GM18507 (cell line): ENCODE measurements around the gene DYSF.
A peak's percentile ranks its signal among the peaks of the same experiment; 100 is the strongest.

Experiments
- DNase-seq: peaks from one replicate; pipeline ENCODE4 v3.0.0; 2011; ENCODE audit warnings: low read depth; ENCODE audit not compliant: insufficient read length; ENCODE audit errors: extremely low spot score
- FAIRE-seq: peaks from 2 replicates; lab custom pipeline; 2011; peaks lifted over from hg19 to GRCh38; lab: Jason Lieb, UNC

DYSF gene

DNA sequence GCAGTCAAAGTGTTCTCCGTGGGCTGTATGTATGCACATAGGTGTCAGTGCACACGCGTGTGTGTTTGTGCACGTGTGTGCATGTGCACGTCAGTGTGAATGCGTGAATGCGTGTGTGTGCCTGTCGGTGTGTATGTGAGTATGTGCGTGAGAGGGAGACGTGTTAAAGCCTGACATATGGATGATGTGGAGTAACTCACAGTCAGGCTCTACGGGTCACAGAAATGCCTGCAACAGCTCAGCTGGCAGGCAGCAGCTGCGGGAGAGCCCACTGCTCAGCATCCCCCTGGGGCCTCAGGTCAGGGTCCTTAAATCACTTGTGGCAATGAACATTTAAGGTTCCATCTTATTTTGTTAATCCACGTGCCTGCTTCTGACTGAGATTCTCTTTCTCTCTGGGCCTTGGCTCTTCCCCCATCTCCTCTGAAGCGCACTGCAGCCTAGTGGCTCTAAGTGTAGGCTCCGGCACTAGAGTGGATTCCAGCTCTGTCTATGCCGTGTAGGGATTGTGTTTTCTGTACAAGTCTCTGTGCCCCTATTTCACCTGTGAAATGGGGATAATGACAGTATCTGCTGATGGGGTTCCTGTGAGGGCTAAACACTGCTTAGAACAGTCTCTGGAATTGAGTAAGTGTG lies 63.0 kb downstream of the DYSF start:
- no peak for DNase-seq
- no peak for FAIRE-seq

GRCh38 chr2:71517851-71518250 lies 64.5 kb downstream of the DYSF start:
- DNase-seq (no peak), FAIRE-seq (no peak)

GRCh38 chr2:71521436-71521950 lies 68.1 kb downstream of the DYSF start:
- DNase-seq, result no peak
- FAIRE-seq, result no peak

DNA sequence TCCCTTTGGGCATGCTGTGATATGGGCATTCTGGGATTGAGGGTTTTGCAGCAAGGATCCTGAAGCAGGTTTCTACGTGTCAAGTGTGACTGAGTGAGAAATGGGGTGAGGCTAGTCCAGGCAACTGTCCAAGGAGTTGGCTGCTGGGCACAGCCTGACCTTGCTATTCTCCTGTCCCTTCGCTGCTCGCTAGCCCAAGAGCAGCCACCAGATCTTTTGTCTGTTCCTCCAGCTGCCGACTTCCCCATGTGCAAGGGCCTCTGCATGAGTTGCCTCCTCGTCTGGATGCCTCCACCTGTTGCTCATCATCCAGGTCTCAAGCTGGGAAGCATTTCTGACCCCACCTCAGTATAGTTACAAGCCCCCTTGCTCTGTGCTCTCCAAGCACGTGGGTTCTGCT lies 71.1 kb downstream of the DYSF start:
- no peak for FAIRE-seq
- DNase-seq, result no peak

GRCh38 chr2:71526141-71526540 lies 72.8 kb downstream of the DYSF start:
- FAIRE-seq (no peak), DNase-seq (no peak)

GRCh38 chr2:71526975-71527374 lies 73.6 kb downstream of the DYSF start:
- DNase-seq, result no peak
- no peak for FAIRE-seq

DNA sequence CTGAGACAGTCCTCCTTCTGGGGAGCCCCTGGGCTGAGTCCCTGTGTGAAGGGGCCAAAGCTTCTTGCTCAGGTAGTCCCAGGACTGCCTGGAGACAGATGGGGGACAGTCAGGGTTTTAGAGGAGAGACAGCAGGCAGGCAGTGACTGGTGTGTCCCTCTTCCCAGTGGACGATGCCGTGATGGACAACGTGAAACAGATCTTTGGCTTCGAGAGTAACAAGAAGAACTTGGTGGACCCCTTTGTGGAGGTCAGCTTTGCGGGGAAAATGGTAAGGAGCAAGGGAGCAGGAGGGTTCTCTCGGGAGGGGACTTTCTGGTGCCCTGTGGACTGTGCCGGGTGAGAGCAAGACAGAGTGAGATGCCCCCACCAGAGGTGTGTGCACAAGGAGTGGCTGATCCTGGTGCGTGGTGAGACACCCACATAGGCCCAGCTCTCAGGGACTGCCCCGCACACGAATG lies 74.8 kb downstream of the DYSF start:
- DNase-seq, result no peak

GRCh38 chr2:71528749-71529148 lies 75.4 kb downstream of the DYSF start:
- FAIRE-seq, result no peak

More for the DNA sequence above, 74.8 kb downstream of the DYSF start:
- no peak for FAIRE-seq

GRCh38 chr2:71530211-71530610 lies 76.8 kb downstream of the DYSF start:
- FAIRE-seq, result no peak

More at GRCh38 chr2:71528749-71529148, 75.4 kb downstream of the DYSF start:
- DNase-seq, result no peak

GRCh38 chr2:71530641-71531332 lies 77.4 kb downstream of the DYSF start:
- DNase-seq, result no peak
- FAIRE-seq, result peak; percentile 49

More at GRCh38 chr2:71530211-71530610, 76.8 kb downstream of the DYSF start:
- no peak for DNase-seq

DNA sequence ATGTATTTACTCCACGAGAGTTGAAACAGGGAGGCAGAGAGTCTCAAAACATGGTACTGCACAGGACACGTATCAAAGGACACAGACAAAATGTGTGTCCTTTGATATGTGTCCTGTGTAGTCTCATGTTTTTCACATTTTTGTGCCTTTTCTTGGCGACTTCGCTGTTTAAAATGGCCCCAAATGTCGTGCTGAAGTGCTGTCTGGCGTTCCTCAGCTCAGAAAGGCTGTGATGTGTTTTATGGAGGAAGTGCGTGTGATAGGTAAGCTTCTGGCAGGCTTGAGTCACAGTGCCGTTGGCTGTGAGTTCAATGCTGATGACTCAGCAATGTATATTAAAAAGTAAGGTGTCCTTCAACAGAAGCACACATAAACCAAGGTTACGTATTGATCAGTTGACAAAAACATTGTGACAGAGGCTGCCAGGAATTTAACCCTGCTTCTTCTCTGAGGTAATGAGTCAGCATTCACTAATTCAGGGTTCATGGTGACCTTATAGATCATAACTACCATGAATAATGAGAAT lies 78.2 kb downstream of the DYSF start:
- no peak for DNase-seq
- no peak for FAIRE-seq

DNA sequence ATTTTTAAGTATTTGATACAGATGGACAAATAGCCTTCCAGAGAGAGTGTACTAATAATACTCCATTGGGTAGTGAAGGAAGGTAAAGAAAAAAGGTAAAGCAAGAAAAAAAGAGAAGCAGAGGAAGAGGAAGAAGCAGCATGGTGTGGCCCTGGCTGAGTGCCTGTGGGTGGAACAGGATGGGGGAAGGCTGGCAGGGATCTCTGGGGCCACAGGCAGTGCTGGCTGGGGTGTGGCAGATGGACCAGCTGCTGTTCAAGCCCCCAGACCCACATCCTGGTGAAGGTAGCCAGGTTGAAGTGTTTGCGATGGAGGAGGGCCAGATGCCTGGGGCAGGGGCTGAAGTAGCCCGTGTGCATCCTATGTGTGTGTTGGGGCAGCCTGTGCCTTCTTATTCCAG lies 79.0 kb downstream of the DYSF start:
- DNase-seq (no peak), FAIRE-seq (no peak)

- no peak for FAIRE-seq
Measured at GRCh38 chr2:71534201-71534600, 80.8 kb downstream of the DYSF start.

GRCh38 chr2:71534826-71535225 lies 81.5 kb downstream of the DYSF start:
- FAIRE-seq (no peak), DNase-seq (no peak)

More at GRCh38 chr2:71534201-71534600, 80.8 kb downstream of the DYSF start:
- DNase-seq, result no peak

- no peak for FAIRE-seq
Measured at GRCh38 chr2:71535526-71535925, 82.2 kb downstream of the DYSF start.

GRCh38 chr2:71536226-71536671 lies 82.9 kb downstream of the DYSF start:
- no peak for DNase-seq
- no peak for FAIRE-seq

More at GRCh38 chr2:71535526-71535925, 82.2 kb downstream of the DYSF start:
- DNase-seq, result no peak

GRCh38 chr2:71538241-71538640 lies 84.9 kb downstream of the DYSF start:
- no peak for FAIRE-seq
- no peak for DNase-seq

DNA sequence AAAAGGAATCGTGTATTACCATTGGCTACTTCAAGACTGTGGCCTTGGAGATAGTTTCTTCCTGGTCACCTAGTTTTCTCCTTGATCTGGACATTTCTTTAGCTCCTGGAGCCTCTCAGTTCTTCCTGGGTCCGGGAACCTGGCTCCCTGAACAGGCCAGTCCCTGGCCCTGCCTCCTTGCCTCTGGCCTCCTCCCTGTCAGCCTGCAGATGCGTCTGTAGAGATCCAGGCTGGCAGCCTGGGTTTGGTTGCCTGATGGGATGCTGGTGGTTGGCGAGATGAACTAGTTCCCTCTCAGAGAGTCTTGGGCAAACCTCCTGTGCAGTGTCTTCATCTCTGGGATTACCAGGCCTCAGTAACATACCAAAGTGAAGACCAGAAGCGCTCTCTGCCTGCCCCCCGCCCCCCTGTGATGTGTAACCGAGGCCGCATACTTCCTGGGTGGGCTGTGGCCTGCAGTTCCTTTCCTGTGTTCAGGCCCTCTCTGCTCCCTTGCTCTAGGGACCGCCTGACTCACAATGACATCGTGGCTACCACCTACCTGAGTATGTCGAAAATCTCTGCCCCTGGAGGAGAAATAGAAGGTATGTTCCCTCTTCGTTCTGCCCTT lies 85.4 kb downstream of the DYSF start:
- FAIRE-seq (no peak), DNase-seq (no peak)

DNA sequence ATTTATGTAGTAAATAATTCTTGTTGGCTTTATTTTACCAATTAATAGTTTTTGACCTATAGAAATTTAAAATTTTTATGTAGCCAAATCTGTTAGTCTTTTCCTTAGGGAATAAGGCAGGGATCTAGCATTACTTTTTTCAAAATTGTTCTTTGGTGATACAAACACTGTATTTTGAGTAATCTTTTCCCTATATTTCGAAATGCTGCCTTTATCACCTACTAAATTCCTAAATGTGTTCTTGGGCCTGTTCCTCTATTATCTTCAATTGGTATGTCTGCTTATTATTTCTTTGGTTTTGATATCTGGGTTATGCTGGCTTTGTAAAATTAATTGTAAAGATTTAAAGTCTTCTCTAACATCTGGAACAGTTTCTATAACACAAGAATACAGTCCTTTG lies 87.5 kb downstream of the DYSF start:
- DNase-seq, result no peak

DNA sequence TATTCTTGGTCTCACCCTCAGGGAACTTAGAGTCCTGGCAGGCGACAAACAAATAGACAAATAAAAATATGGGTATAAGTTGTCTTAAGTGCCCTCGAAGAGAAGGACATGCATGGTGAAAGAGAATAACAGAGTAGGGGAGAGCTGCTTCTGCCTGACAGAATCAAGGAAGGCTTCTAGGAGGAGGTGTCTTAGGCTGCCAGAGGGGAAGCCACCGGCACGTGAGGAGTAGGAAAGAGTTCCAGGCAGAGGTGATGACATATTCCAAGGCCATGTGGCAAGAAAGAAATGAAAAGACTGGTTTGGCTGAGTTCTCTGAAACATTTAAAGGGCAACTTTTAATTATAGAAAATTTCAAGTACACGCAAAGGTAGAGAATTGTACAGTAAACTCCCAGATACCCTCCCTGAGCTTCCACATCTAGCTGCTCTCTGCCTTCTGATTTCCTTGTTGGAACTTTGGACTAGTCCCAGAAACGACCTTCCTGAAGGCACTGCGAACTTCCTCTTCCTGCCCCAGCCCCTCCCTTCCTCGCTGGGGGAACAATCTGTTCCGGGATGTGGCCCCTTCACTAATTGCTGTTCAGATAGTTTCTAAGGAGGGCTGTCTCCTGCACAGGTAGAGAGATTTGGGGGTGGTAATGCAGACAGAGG lies 91.7 kb downstream of the DYSF start:
- DNase-seq (no peak), FAIRE-seq (no peak)

More for the DNA sequence above, 87.5 kb downstream of the DYSF start:
- no peak for FAIRE-seq
